T-helper 1 cell treated with Interleukin-12 subunit alpha and Interleukin-12 subunit beta and Interleukin-4 antibody, amounts not matched to agents 30 ng/mL and 1 ng/mL, for 36 hours (primary cell): Measurements from ENCODE around the gene TMEM164. TPM values are rescaled to one million over a fixed set of nuclear protein-coding genes. Genes with fewer than 3 reads are reported as not detected.
"Not testable (repeated sequence)": the region's sequence is repeated elsewhere in the genome, so short reads cannot be mapped to it uniquely, and the experiment has no call there.

Experiments
- intact Hi-C: fragments of 100-400 bp; cut with micrococcal nuclease; formaldehyde crosslinking; loops from one replicate; pipeline ENCODE4 v1.15.1; 2024
- total RNA-seq: library from RNA; stranded (reverse); gene quantifications from 2 replicates; pipeline ENCODE4 v1.2.3, GENCODE V29; 2022

Gene TMEM164
- total RNA-seq, 1 donor from 2014 or later, result 26.2 TPM

DNA sequence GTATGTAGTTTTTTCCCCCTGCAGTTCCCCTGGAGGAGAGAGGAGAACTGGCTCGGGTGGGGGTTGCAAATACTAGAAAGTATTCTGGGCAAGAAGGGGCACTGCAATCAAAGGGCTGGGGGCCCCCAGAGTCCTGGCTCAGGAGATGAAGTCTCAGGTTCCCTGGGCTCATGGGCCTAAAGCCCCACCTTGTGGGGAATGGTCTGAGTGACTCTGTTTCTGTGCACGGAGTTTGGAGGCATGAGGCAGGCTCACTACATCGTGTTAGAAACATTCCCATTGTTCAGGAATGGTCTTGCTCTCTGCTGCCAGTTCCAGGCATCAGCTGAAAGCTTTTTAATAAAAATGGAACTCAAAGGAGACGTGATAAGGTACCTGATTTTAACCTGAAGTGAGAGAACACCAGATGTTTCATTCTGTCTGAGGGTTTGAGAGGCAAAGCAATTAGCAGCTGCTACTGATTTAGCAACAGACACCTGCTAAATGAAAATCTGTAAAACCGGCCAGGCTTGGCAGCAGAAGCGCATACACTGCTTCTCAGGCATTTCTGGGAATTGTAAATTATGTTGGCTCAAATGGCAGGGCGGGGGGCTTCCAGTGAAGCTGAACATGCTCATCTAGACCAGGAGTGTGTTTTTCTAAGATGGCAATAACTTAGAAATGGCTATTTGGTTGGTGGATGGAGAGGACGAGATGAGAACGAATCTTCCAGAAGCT lies 122.7 kb downstream of the TMEM164 start:
- intact Hi-C loops, result no loop called here

DNA sequence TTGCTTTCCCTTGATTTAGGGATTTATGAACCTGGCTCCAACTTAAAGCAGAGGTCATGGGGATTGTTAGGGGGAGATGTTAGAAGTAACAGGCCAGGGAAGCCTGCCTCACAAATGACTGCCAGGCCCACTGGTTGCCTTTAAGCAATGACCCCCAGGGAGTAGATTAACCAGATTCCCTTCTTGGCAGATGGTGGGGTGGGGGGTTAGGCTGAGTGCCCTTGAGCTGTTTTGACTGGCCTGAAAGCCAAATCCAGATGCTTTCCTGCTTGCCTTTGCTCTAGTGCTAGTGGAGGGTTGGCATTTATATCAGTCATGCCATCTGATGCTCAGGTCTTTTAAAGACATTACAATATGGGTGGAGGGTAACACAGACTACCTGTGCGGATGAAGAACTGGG lies 128.1 kb downstream of the TMEM164 start:
- intact Hi-C loops, result no loop called here

DNA sequence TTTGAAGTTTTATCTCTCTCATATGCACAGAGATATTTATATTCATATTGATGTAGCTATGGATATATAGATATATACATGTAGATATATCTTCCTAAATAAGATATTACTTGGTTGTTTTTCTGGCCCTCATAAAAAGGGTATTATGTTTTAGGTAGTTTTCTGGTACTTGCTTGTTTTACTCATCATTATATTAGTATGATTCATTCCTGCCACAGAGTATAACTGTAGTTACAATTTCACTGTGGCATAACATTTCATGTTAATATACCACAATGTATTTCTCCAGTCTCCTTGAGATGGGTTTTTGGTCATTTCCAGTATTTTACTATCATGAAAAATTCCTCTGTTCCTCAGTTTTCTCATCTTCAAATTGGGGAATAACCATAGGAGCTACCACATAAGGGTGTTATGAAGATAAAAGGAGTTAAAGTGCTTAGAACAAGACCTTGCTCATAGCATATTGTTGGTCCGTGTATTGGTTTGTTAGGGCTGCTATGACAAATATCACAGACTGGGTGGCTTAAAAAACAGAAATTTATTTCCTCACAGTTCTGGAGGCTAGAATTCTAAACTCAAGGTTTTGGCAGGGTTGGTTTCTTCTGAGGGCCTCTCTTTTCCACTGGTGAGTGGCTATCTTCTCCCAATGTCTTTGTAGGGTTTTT lies 129.7 kb downstream of the TMEM164 start:
- intact Hi-C loops, result no loop called here

DNA sequence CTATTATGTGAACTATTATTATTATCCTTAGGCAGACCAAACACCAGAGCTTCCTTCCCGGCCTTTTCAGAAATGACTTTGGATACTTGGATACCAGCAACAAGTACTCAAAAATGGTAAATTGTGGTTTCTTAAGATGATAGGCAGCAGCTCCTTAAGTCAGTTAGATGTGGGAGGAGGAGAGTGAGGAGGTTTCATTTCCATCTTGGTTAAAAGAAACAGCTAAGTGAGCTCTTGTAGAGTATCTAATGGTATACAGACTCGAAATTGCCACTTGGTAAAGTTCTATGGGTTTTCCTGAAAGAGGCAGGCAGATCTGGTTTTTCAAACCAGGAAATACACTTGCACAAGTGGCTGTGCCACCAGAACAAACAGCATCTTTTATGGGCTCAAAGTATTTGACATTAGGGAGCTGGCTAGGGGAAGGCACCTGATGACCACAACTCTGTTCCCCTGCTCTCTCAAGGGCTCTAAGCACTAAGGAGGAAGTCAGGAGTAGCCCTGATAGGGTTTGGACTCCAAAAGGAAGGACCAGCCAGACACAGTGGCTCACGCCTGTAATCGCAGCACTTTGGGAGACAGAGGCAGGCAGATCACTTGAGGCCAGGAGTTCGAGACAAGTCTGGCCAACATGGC lies 130.9 kb downstream of the TMEM164 start:
- intact Hi-C loops, result no loop called here

DNA sequence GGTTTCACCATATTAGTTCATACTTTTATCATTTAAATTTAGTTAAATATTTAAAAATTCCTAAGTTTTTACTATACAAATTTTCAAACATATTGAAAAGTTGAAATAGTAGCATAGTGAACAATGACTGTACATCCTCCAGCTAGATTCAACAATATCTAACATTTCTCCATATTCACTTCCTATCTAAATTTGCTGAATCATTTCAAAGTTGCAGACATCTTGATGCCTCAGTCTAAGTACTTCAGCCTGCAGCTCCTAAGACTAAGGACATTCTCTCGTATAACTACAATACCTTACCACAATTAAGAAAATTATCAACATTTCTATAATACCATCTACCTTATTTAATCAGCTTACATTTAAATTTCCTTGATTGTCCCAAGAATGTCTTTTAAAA lies 132.7 kb downstream of the TMEM164 start:
- intact Hi-C loops, result no loop called here

DNA sequence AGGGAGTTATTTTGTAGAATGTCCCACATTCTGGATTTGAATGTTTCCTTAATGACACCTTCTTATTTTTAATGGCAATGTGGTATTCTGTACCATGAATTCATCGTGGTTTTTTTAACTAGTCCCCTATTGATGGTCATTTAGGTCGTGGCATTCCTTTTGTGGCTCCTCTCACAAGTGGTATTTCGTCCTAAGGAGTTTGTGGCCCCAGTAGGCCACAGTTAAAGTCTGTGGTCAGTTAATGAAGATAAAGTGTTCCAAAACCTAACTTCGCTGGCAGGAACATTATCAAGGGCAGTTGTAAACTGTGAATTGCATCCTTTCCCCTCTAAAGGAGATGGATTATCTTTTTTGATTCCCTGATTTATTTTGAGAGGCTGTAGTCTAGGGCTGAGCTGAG lies 133.2 kb downstream of the TMEM164 start:
- intact Hi-C loops, result no loop called here

DNA sequence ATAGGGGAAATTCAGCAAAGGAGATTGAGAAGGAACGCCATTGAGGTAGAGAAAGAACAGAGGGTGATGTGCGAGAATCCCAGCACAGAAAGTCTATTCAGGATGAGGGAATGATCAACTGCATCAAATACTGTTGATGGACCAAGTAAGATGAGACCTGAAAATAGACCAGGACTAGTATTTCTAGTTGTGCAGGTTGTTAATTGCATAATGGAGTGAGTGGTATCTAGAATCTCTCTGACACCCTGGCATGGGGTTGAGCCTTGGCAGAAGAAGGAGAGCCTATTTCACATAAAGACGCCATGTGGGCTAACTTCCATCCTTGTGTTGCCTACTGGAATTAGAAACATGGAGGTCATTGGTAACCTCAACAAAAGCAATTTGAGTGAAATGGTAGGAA lies 135.6 kb downstream of the TMEM164 start:
- intact Hi-C loops, result no loop called here

DNA sequence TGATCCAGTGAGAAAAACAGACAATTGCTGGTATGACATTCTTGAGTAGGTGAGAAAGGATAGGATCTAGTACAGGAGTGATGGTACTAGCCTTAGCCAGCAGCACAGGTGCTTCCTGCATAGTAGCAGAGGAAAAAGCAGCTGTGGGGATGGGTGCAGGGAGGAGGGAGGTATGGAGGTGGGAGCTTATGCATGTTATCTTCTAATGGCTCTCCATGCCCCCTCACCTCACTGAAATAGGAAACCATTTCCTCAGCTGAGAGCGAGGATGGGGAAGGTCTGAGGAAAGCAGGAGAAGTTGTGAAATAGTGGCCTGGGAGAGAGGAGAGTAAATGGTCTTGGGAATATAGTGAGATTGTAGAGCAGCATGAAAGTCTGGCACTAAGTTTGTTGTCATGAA lies 136.3 kb downstream of the TMEM164 start:
- intact Hi-C loops, result no loop called here

DNA sequence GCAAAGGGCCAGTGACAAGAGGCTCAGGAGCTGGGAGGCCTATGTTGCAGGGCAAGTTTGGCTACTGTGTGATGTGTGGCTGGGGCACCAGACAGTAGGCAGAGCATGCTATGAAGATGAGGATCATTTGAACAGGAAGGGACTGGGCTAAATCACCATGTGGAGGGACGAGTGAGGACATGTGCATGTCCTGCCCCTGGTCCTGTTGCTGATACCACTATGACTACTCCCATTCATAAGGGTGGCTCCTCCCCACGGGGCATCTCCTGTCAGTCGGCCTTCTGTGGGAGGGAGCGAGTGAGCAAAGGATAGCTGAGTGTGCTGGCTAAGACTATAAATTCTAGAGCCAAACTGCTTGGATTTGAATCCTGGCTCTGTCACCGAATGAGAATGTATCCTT lies 139.2 kb downstream of the TMEM164 start:
- intact Hi-C loops, result no loop called here

DNA sequence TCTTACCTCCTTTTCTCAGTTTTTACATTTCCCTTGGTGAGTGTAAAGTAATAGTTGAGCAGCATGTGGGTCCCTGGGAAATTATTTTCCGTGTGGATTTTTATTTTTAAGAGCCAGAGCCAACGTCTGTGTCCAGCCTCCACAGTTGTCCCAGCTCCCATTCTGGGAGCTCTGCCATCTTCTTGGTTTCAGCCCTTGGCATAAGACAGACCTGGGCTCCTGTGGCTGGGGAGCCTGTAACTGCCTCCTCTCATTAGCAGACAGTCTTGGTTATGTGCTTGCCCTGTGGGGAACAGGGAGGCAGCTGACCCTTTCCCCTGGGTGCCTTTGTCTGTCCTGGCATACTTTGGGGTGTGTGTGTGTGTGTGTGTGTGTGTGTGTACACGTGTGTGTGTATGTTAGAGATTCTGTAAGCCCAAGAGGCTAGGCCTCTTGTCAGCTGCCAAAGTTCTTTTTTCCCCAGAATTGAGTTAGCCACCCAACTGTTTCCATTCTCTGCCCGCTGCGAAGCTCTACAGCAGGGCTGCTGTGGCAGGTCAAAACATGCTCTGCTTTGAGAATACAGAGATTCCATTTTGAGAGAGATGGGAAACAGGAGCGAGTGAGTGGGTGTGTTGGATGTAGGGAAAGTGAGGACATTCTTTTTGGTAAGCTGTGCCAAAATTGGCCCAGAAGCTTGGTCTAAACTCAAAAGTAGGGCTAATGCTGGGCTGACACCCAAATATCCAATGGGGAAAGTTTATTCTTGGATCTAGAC lies 140.7 kb downstream of the TMEM164 start:
- intact Hi-C loops, result no loop called here

DNA sequence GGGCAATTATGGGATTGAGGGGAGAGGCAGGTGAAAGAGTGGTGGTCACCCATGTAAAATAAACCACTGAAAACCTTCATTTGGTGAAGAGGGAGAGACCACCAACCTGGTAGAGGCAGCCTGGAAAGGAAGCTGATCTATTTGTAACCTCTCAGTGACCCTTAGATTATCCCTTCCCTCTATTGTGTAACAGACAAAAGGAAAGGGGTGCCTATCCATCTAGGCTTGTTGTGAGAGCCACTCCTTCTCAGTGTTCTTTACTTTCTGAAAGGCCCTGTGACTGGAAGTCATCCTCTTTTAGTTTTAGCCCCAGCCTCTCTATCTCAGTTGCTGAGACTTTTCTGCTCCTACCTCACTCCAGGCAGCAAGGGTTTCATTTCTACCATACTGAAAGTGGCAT lies 142.4 kb downstream of the TMEM164 start:
- intact Hi-C loops, result loop anchor here (5.0 kb wide), 1 partner anchor 253 kb away; no protein-coding TSS in a partner anchor

DNA sequence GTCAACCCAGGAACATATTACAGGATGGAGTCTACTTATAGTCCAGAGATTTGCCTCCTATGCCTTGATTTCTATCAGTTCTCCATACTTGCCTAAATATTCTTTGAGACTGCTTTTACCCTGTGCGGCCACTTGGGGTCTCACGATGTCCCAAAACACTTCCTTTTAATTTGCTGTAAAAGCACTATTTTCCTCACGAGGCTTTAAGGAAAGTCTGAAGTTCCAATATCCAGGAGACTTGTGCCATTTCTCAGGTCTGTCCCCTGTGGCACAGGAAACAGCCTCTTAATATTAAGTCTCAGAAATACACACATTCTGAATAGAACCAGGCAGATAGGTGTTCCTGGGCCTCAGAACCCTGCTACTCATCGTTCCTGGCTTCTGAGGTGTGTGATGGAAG lies 142.9 kb downstream of the TMEM164 start:
- intact Hi-C loops, result loop anchor here (1.0 to 5.0 kb wide), 5 partner anchors 143 to 433 kb away; partner anchors contain the start of gene TMEM164

DNA sequence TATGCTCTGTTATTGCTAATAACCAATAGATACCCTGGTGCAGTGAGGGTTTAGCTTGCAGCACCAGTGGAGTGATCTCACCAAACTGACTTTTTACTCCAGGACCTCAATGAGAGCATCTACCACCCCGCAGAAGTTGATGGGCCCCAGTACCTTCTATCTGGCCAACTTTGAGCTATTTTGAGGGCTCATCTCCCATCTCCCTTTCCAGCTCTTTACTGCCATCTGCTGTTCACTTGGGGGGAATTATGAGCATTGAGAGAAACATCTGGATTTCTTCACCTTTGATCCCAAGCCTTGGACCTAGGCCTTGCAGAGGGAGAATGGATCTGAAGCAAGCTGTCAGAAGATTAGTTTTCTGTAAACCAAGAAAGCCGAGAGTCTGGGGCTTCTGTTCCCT lies 143.6 kb downstream of the TMEM164 start:
- intact Hi-C loops, result loop anchor here (1.0 to 5.0 kb wide), 5 partner anchors 144 to 433 kb away; partner anchors contain the start of gene TMEM164

DNA sequence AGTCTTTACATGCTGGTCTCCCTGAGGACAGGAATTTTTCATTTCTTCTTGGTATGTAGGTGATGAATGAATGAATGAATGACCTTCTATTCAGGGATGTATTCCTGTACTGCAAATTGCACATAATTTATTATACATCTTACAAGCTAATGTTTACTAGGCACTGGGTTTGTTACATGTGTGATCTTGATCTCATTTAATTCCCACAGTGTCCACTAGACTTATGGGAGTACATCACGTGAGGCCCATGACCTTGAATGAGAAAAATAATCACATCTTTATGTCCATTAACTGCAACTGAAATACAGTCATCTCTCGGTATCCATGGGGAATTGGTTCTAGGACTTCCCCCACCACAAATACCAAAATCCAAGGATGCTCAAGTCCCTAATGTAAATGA lies 150.3 kb downstream of the TMEM164 start:
- intact Hi-C loops, result no loop called here

DNA sequence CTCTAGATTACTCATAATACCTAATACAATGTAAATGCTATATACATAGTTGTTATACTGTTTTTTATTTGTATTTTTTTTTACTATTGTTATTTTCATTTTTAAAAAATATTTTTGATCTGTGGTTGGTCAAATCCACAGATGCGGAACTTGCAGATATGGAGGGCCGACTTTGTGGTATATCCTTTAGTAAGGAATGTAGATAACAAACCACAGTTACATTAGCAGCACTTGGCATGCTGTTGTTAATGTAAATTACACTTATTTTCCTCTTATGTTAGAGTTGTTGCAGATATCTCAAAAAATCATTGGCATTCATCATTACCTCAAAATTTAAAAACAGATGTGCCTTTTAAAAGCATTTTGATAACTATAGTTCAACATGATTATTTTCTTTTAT lies 151.0 kb downstream of the TMEM164 start:
- intact Hi-C loops, result no loop called here

DNA sequence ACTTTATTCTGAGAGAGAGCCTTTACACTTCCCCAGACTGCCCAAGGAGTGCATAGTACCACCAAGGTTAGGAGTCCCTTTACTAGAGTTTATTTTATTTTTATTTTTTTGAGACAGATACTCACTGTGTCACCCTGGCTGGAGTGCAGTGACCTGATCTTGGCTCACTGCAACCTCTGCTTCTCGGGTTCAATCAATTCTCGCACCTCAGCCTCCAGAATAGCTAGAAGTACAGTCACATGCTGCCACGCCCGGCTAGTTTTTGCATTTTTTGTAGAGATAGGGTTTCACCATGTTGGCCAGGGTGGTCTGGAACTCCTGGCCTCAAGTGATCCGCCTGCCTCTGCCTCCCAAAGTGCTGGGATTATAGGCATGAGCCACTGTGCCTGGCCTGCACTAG lies 151.4 kb downstream of the TMEM164 start:
- intact Hi-C loops, result not testable (repeated sequence)

DNA sequence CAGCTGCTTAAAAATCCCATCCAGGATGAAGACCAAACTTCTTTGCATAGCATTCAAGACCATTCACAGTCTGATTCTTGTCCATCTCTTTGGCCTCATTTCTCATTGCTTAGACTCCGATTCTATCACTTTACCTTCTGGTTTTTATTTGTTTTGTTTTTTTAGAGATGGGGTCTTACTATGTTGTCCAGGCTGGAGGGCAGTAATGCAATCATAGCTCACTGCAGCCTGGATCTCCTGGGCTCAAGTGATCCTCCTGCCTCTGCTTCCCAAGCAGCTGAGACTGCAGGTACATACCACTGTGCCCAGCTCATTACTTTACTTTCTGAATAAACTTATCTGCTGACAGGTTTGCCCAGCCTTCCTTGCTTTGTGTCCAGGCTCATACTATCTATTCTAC lies 152.8 kb downstream of the TMEM164 start:
- intact Hi-C loops, result loop anchor here (1.0 kb wide), 2 partner anchors 253 to 258 kb away; no protein-coding TSS in a partner anchor

DNA sequence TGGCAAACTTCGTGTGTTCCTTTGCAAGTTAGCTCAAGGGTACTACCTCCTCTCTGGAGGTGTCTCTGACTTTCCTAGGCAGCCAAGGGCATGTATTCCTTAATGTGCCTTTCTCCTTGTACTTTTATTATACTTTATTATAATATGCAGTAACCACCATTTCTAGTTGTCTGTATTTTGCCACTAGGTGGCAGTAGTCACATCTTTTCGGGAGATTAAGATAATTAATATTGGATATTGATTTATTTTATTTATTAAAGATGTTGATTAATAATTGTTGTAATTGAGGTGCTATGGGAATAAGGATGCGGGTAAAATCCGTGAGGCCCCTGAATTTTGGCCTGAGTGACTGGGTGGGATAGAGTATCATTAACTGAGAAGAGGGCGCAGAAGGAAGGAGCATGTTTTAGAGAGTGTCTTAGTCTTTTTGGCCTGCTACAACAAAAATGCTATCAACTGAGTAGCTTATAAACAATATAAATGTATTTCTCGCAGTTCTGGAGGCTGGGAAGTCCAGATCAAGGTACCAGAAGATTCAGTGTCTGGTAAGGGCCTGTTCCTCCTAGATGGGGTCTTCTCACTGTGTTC lies 153.3 kb downstream of the TMEM164 start:
- intact Hi-C loops, result loop anchor here (1.0 kb wide), 2 partner anchors 252 to 257 kb away; no protein-coding TSS in a partner anchor

DNA sequence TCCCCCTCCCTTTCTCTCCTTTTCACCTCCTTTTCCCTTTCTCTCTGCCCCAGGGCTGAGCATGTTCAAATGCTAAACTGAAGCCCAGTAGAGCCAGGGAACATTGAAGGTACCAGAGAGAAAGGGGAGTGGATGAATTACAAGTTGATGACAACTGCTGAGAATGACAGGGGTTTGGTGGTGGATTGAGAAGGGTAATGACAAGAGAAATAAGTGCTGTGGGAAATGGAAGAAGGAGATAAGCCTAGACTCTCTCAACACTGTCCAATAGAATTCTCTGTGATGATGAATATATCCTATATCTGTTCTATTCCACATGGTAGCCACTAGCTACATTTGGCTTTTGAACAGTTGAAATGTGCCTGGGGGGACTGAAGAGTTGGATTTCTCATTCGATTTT lies 154.5 kb downstream of the TMEM164 start:
- intact Hi-C loops, result no loop called here

DNA sequence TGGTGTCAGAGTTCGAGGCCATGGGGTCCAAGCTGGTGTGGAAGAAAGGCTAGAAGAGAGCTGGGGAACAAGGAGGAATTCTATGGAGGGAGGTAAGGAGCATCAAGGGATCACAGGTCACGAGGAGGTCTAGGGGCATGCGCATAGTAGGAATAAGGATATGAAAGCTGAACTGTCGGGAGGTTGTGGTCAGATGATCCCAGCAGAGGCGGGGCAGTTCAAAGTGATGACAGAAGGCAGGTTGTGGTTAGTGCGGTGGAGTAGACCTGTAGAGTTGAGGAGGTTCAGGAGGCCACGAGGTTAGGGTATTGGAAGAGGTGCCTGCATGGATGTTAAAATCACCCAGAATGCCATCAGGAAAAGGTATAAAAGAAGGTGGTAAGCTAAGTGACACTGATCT lies 156.3 kb downstream of the TMEM164 start:
- intact Hi-C loops, result no loop called here

DNA sequence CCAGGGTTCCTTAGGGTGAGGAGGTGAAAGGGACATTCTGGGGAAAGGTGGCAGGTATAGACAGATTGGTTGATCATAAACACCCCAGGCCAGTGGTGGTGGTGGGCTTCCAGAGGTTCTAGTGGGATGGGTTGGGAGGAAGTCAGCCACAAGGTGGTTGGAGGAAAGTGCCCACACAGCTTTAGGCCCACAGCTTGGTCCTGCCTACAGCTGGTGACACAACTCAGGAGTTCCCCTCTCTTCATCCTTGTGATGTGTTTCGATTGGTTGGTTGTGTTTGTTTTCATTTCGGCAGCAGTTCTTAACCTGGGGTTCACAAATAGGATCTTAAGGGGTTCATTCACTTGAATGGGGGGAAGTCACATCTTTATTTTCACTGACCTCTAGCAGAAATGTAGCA lies 157.0 kb downstream of the TMEM164 start:
- intact Hi-C loops, result loop anchor here (1.0 to 2.0 kb wide), 4 partner anchors 157 to 687 kb away; no protein-coding TSS in a partner anchor
